Measurements from ENCODE around the gene NDUFB4. TPM values are rescaled to one million over a fixed set of nuclear protein-coding genes. Genes with fewer than 3 reads are reported as not detected.

Gene NDUFB4
- polyA plus RNA-seq, 1 donor from 2014 or later, result 154 TPM

DNA sequence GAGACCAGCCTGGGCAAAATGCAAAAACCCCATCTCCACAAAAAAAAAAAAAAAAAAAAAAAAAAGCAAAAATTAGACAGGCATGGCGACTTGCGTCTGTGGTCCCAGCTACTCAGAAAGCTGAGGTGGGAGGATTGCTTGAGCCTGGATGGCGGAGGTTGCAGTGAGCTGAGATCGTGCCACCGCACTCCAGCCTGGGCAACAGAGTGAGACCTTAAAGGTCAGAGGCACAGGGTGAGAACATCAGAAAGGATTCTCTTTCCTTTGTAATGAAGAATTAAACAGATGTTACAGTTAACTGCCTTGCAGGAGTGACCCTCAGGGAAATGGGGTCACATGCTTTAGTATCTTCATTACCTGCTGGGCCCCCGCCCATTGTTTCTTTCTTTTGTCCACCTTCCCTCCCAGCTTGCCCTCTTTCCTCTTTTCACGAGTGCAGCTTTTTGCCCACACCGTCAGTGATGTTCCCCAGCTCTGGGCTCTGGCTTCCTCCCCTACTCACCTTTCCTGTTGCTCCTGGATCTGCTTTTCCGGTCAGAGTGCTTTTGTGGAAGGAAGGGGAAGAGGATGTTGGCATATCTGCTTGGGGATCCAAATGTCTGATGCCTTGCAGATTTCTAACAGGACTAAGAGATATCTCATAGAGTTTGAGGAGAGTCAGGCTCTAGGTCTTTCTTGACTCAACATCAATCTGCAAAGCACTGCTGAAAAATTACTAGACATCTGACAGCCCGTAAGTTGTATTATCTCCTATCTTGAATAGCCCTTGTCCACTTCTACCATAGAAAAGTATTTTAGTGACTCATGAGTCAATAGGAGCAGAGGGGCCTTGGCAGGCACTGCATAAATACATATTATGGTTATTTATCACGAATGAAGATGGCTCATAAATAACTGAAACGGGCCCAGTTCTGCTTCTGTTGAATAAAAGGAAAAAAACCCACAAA lies 35.6 kb upstream of the NDUFB4 start:
- Histone ChIP-seq H2AFZ (ENCODE audit: low read depth, low read length) (no peak overlapping the region), H4K20me1 (ENCODE audit: insufficient read depth) (no peaks in the 10 kb centered on the region), H3K4me2 (ENCODE audit: low read length) (no peak overlapping the region), H3K4me3 (ENCODE audit: low read length) (no peak overlapping the region), H3K79me2 (replicated peaks; ENCODE audit: insufficient read depth, low read length) (no peaks in the 10 kb centered on the region), H3K9me2 (ENCODE audit: insufficient read depth, low read length) (no peaks in the 10 kb centered on the region), H3K9me3 (ENCODE audit: low read length) (no peaks in the 10 kb centered on the region), H3K27me3 (ENCODE audit: insufficient read depth, low read depth, low read length) (no peaks in the 10 kb centered on the region), H3K27ac (ENCODE audit: low read length) (no peak overlapping the region), H3K9ac (ENCODE audit: low read length) (no peak overlapping the region), H3F3A (ENCODE audit: insufficient read depth, low read length, poor library complexity, severe bottlenecking) (no peaks in the 10 kb centered on the region), H3K36me3 (ENCODE audit: insufficient read depth, low read length) (no peaks in the 10 kb centered on the region)
- TF ChIP-seq, protein P1, sequence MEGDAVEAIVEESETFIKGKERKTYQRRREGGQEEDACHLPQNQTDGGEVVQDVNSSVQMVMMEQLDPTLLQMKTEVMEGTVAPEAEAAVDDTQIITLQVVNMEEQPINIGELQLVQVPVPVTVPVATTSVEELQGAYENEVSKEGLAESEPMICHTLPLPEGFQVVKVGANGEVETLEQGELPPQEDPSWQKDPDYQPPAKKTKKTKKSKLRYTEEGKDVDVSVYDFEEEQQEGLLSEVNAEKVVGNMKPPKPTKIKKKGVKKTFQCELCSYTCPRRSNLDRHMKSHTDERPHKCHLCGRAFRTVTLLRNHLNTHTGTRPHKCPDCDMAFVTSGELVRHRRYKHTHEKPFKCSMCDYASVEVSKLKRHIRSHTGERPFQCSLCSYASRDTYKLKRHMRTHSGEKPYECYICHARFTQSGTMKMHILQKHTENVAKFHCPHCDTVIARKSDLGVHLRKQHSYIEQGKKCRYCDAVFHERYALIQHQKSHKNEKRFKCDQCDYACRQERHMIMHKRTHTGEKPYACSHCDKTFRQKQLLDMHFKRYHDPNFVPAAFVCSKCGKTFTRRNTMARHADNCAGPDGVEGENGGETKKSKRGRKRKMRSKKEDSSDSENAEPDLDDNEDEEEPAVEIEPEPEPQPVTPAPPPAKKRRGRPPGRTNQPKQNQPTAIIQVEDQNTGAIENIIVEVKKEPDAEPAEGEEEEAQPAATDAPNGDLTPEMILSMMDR (IDR thresholded peaks at IDR 0.05; ENCODE audit: poor library complexity, severe bottlenecking), result no peak
- TF ChIP-seq POLR2AphosphoS5 (IDR thresholded peaks at IDR 0.05), result no peak
- no peak for TF ChIP-seq EP300 (conservative IDR thresholded peaks at IDR 0.05; ENCODE audit: poor library complexity, severe bottlenecking)
- TF ChIP-seq SMC3 (conservative IDR thresholded peaks at IDR 0.05; ENCODE audit: poor library complexity), result no peak
- no peak for TF ChIP-seq EZH2 (IDR thresholded peaks at IDR 0.05; ENCODE audit: borderline replicate concordance, insufficient read depth, low read length, poor library complexity, severe bottlenecking)
- no peak for TF ChIP-seq TAF1 (IDR thresholded peaks at IDR 0.05; ENCODE audit: low read depth)
- TF ChIP-seq, protein P2, sequence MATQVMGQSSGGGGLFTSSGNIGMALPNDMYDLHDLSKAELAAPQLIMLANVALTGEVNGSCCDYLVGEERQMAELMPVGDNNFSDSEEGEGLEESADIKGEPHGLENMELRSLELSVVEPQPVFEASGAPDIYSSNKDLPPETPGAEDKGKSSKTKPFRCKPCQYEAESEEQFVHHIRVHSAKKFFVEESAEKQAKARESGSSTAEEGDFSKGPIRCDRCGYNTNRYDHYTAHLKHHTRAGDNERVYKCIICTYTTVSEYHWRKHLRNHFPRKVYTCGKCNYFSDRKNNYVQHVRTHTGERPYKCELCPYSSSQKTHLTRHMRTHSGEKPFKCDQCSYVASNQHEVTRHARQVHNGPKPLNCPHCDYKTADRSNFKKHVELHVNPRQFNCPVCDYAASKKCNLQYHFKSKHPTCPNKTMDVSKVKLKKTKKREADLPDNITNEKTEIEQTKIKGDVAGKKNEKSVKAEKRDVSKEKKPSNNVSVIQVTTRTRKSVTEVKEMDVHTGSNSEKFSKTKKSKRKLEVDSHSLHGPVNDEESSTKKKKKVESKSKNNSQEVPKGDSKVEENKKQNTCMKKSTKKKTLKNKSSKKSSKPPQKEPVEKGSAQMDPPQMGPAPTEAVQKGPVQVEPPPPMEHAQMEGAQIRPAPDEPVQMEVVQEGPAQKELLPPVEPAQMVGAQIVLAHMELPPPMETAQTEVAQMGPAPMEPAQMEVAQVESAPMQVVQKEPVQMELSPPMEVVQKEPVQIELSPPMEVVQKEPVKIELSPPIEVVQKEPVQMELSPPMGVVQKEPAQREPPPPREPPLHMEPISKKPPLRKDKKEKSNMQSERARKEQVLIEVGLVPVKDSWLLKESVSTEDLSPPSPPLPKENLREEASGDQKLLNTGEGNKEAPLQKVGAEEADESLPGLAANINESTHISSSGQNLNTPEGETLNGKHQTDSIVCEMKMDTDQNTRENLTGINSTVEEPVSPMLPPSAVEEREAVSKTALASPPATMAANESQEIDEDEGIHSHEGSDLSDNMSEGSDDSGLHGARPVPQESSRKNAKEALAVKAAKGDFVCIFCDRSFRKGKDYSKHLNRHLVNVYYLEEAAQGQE (IDR thresholded peaks at IDR 0.05; ENCODE audit: borderline replicate concordance), result no peak
- no peak for TF ChIP-seq MXI1 (conservative IDR thresholded peaks at IDR 0.05; ENCODE audit: poor library complexity, severe bottlenecking)
- TF ChIP-seq RAD21 (conservative IDR thresholded peaks at IDR 0.05), result no peak

DNA sequence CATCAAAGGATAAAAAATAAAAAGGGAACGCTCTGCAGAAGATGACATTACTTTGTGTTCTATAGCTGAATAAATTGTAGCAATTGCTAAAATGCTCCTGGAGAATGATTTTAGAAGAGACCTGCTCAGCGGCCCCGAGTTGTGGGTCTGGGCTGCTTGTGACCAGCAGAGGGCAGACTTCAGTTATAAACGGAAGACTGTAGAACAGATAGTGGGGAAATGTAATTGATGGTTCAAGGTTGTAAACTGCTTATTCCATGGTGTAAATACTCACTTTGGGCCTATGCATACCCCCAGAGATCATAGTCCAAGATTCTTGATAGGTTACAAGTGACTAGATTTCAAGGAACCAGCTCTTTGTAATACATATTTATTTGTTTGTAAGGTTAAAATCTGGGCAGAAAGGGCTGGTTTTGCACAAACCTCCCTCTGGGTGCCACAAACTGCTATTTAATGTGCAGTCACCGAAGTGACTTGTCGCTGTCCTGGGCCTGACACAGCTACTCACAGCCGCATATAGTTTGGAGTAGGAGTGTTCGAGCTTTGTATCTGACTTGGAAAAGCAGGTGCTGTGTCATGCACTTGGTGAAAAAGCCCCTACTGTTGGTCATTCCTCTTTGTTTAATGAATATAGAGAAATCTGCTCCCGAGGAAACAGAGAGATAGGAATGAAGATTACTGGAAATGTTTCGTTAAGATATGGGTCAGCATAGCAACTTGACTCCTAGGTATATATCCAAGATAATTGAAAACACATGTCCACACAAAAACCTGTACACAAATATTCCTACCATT lies 34.7 kb upstream of the NDUFB4 start:
- H4K20me1 ChIP-seq (ENCODE audit: insufficient read depth), result no peaks in the 10 kb centered on the region
- H3K79me2 ChIP-seq (replicated peaks; ENCODE audit: insufficient read depth, low read length), result no peaks in the 10 kb centered on the region
- no peak overlapping the region for H3K4me2 ChIP-seq (ENCODE audit: low read length)
- H3K9ac ChIP-seq (ENCODE audit: low read length), result no peak overlapping the region
- no peaks in the 10 kb centered on the region for H3K36me3 ChIP-seq (ENCODE audit: insufficient read depth, low read length)
- no peak overlapping the region for H2AFZ ChIP-seq (ENCODE audit: low read depth, low read length)
- no peak for TF ChIP-seq EZH2 (IDR thresholded peaks at IDR 0.05; ENCODE audit: borderline replicate concordance, insufficient read depth, low read length, poor library complexity, severe bottlenecking)
- TF ChIP-seq MXI1 (conservative IDR thresholded peaks at IDR 0.05; ENCODE audit: poor library complexity, severe bottlenecking), result no peak
- TF ChIP-seq POLR2AphosphoS5 (IDR thresholded peaks at IDR 0.05), result no peak
- peak; percentile 82 for TF ChIP-seq SMC3 (conservative IDR thresholded peaks at IDR 0.05; ENCODE audit: poor library complexity)
- TF ChIP-seq, protein P1 (IDR thresholded peaks at IDR 0.05; ENCODE audit: poor library complexity, severe bottlenecking), result peak; percentile 87
- TF ChIP-seq, protein P2 (IDR thresholded peaks at IDR 0.05; ENCODE audit: borderline replicate concordance), result no peak
- no peak for TF ChIP-seq EP300 (conservative IDR thresholded peaks at IDR 0.05; ENCODE audit: poor library complexity, severe bottlenecking)
- TF ChIP-seq RAD21 (conservative IDR thresholded peaks at IDR 0.05), result peak; percentile 82
- TF ChIP-seq TAF1 (IDR thresholded peaks at IDR 0.05; ENCODE audit: low read depth), result no peak
- H3K4me3 ChIP-seq (ENCODE audit: low read length), result no peak overlapping the region
- no peak overlapping the region for H3K27ac ChIP-seq (ENCODE audit: low read length)
- no peaks in the 10 kb centered on the region for H3K9me2 ChIP-seq (ENCODE audit: insufficient read depth, low read length)
- H3F3A ChIP-seq (ENCODE audit: insufficient read depth, low read length, poor library complexity, severe bottlenecking), result no peaks in the 10 kb centered on the region
- no peaks in the 10 kb centered on the region for H3K27me3 ChIP-seq (ENCODE audit: insufficient read depth, low read depth, low read length)
- no peaks in the 10 kb centered on the region for H3K9me3 ChIP-seq (ENCODE audit: low read length)
